ENCODE results near the gene SDHD. TPM values are rescaled to one million over a fixed set of nuclear protein-coding genes. Genes with fewer than 3 reads are reported as not detected.

The SDHD gene
- total and polyA plus RNA-seq, 2 experiments from 2014 or later, result 151 to 158 TPM

- TF ChIP-seq EZH2 (IDR thresholded peaks at IDR 0.05; ENCODE audit: borderline replicate concordance) (no peak), EZH2phosphoT487 (IDR thresholded peaks at IDR 0.05; ENCODE audit: low read depth, severe bottlenecking, unreplicated experiment) (no peak), CTCF (IDR thresholded peaks at IDR 0.05; ENCODE audit: poor library complexity) (no peak)
- Histone ChIP-seq H4K20me1 (ENCODE audit: insufficient read depth, poor library complexity, severe bottlenecking) (no peaks in the 10 kb centered on the region), H3K36me3 (replicated peaks; ENCODE audit: insufficient read depth, low read depth) (no peaks in the 10 kb centered on the region), H2AFZ (no peak overlapping the region), H3K27ac (no peak overlapping the region), H3K9me3 (ENCODE audit: low read depth) (no peaks in the 10 kb centered on the region), H3K79me2 (no peaks in the 10 kb centered on the region), H3K9me2 (replicated peaks; ENCODE audit: insufficient read depth) (no peaks in the 10 kb centered on the region), H3K27me3 (no peaks in the 10 kb centered on the region), H3K4me3 (no peak overlapping the region), H3K4me1 (ENCODE audit: insufficient read depth) (no peaks in the 10 kb centered on the region), H3K4me2 (no peak overlapping the region)
- WGBS (ENCODE audit: low lambda C conversion rate, missing lambda C conversion rate), result 76% methylated on average over 4 of the region's 4 CpGs
- DNase-seq (ENCODE audit: low spot score), result no peak
Observed at GRCh38 chr11:112123129-112123528, 36.5 kb downstream of the SDHD start.

- Histone ChIP-seq H3K79me2 (no peaks in the 10 kb centered on the region), H3K9me3 (ENCODE audit: low read depth) (no peaks in the 10 kb centered on the region), H3K4me3 (no peak overlapping the region), H3K27ac (no peak overlapping the region), H3K9me2 (replicated peaks; ENCODE audit: insufficient read depth) (no peaks in the 10 kb centered on the region), H3K27me3 (no peaks in the 10 kb centered on the region), H4K20me1 (ENCODE audit: insufficient read depth, poor library complexity, severe bottlenecking) (no peaks in the 10 kb centered on the region), H3K4me1 (ENCODE audit: insufficient read depth) (no peaks in the 10 kb centered on the region), H3K36me3 (replicated peaks; ENCODE audit: insufficient read depth, low read depth) (no peaks in the 10 kb centered on the region), H2AFZ (no peak overlapping the region), H3K4me2 (no peak overlapping the region)
- TF ChIP-seq EZH2phosphoT487 (IDR thresholded peaks at IDR 0.05; ENCODE audit: low read depth, severe bottlenecking, unreplicated experiment) (no peak), CTCF (IDR thresholded peaks at IDR 0.05; ENCODE audit: poor library complexity) (no peak), EZH2 (IDR thresholded peaks at IDR 0.05; ENCODE audit: borderline replicate concordance) (no peak)
- no peak for DNase-seq (ENCODE audit: low spot score)
- WGBS (ENCODE audit: low lambda C conversion rate, missing lambda C conversion rate), result 95% methylated on average over 2 of the region's 2 CpGs
Observed at GRCh38 chr11:112127056-112127455, 40.4 kb downstream of the SDHD start.

GRCh38 chr11:112128483-112129121, 41.9 kb downstream of the SDHD start:
- no peak overlapping the region for H3K4me2 ChIP-seq
- no peaks in the 10 kb centered on the region for H3K27me3 ChIP-seq
- no peaks in the 10 kb centered on the region for H3K36me3 ChIP-seq (replicated peaks; ENCODE audit: insufficient read depth, low read depth)
- H4K20me1 ChIP-seq (ENCODE audit: insufficient read depth, poor library complexity, severe bottlenecking), result no peaks in the 10 kb centered on the region
- TF ChIP-seq EZH2 (IDR thresholded peaks at IDR 0.05; ENCODE audit: borderline replicate concordance) (no peak), EZH2phosphoT487 (IDR thresholded peaks at IDR 0.05; ENCODE audit: low read depth, severe bottlenecking, unreplicated experiment) (no peak), CTCF (IDR thresholded peaks at IDR 0.05; ENCODE audit: poor library complexity) (no peak)
- H3K4me3 ChIP-seq, result no peak overlapping the region
- H3K9me3 ChIP-seq (ENCODE audit: low read depth), result no peaks in the 10 kb centered on the region
- WGBS (ENCODE audit: low lambda C conversion rate, missing lambda C conversion rate), result 64% methylated on average over 3 of the region's 3 CpGs
- no peaks in the 10 kb centered on the region for H3K4me1 ChIP-seq (ENCODE audit: insufficient read depth)
- H2AFZ ChIP-seq, result no peak overlapping the region
- H3K79me2 ChIP-seq, result no peaks in the 10 kb centered on the region
- no peaks in the 10 kb centered on the region for H3K9me2 ChIP-seq (replicated peaks; ENCODE audit: insufficient read depth)
- H3K27ac ChIP-seq, result no peak overlapping the region
- peak; percentile 40 for DNase-seq (ENCODE audit: low spot score)

Measured in hepatocyte (in vitro differentiated cells).